Activated T-helper 9 cell treated with anti-CD3 and anti-CD28 coated beads, Interleukin-2, amount 50 U/mL, for 16 hours (primary cell): ENCODE measurements around the gene OR2T5.
"Not testable (repeated sequence)": the region's sequence is repeated elsewhere in the genome, so short reads cannot be mapped to it uniquely, and the experiment has no call there.

Source experiments
- DNase-seq: peaks from one replicate; pipeline ENCODE4 v3.0.0-alpha.2; 2020; ENCODE audit warnings: low read depth

OR2T5 gene

DNA sequence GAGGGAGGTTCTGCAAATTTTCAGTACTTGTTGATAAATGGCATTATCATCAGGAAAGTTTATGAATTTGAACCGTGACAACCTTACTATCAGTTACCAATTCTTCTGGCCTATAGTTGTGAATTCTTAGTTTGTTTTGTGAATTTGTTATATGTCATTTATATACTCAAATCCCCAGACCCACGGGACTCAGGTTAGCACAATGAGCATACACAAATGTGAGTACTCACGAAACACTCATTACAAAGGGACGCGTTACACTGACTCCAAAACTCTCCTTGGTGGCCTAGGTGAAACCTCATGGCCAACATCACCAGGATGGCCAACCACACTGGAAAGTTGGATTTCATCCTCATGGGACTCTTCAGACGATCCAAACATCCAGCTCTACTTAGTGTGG is at the start of gene OR2T5:
TSS of gene OR2T5 (plus strand) at position 301 of the 400 bp plus-strand sequence. CDS start at position 301, 0 bp downstream.
- DNase-seq = not testable (repeated sequence)

DNA sequence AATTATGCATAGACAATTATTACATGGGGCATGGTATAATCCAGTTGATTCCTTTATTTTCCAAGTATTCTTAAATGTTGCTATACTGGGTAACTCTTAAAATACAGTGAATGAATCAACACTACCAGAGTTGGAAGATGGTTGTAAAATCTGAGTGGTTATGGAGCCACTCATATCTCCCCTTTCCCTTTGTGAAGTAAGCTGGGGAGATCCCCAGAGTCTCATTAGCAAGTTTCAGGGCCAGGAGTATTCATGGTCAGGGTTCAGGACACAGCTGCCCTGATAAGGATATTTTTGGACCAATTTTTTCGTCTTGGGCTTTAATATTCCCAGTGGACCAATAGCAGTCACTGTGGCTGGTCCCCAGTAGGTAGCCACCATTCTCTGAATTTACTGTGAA is 49.7 kb upstream of the OR2T5 start:
- DNase-seq = not testable (repeated sequence)

DNA sequence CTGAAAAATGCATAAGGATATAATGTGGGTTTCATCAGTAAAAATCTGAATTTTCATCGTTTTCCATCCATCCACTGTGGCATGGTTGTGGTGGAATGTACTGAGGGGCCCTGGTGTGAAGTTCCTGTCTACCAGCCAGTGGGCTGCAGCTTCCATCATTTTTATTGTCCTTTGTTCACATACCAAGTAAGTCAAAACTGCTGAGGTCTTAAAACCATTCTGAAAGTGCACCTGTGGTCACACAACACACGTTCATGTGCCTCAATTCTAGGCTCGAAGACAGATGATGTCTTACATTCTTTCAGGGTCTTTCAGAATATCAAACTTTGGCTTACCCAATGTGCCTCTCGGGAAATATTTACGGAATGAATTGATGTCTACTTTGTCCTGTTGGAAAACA is 49.1 kb upstream of the OR2T5 start:
- not testable (repeated sequence) for DNase-seq

DNA sequence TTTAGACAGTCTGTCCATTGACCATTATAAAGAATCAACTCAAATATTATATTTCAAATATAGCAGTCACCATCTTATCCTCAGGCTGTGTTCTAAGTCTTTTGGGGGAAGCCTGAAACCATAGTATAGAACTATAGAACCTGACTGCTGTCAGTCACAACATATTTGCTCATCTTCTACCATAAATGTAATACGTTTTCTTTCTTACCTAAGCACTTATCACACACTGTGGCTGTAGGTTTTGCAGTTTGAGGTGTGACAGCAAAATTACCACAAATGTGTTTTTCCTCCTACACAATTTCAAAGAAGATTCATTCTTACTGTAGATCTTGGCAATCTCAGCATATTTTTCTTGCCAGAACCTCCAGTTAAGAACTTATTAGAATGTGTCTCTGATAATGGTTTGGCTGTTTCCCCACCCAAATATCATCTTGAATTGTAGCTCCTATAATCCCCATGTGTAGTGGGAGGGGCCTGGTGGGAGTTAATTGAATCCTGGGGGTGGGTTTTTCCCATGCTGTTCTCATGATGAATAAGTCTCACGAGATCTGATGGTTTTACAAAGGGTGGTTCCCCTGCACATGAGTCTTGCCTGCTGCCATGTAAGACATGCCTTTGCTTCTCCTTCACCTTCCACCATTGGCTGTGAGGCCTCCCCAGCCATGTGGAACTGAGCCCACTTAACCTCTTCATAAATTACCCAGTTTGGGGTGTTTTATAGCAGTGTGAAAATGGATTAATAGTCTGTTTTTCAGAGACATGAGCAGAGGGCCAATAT is 45.7 kb upstream of the OR2T5 start:
- not testable (repeated sequence) for DNase-seq

GRCh38 chr1:248444603-248445002 is 43.8 kb upstream of the OR2T5 start:
- DNase-seq = not testable (repeated sequence)

GRCh38 chr1:248445399-248445798 is 43.0 kb upstream of the OR2T5 start, which contains the start of gene OR2T2:
Gene OR2T2, plus strand, starts transcription at chr1:248445637. Its CDS starts 7,161 bp downstream, at chr1:248452798.
- DNase-seq = not testable (repeated sequence)

GRCh38 chr1:248448409-248449074 is 39.8 kb upstream of the OR2T5 start:
- not testable (repeated sequence) for DNase-seq

- DNase-seq = not testable (repeated sequence)
These were observed 38.4 kb upstream of the OR2T5 start for GRCh38 chr1:248449821-248450465.

DNA sequence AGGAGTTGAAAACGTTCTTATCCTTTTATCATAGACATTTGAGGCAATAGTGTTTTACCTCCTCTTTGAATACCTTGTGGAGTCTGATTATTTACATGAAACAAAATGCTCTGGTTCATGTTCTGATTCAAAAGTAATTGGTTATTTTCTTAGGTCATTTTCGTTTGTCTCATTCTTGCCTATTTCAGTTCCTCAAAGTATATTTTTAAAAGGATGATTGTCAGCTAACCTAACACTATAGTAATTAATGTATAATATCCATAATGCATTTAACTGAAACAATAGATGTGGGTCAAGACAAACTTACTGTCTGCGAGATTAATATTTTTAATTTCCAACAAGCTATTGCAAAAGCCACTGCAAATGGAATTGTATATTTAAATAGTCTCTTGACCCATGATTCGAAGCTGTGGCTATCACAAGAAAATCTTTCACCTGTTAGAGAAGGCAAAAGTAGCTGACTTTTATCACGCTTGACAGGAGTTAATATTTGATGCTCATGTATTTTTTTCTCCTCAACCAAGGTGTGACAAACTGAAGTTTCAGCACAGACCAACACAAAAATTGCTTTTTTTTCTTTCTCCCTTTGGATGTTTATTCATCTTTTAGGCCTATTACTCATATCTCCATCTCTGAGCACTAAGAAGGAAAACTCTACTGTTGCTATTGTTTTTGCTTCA is 37.8 kb upstream of the OR2T5 start:
- DNase-seq = not testable (repeated sequence)

DNA sequence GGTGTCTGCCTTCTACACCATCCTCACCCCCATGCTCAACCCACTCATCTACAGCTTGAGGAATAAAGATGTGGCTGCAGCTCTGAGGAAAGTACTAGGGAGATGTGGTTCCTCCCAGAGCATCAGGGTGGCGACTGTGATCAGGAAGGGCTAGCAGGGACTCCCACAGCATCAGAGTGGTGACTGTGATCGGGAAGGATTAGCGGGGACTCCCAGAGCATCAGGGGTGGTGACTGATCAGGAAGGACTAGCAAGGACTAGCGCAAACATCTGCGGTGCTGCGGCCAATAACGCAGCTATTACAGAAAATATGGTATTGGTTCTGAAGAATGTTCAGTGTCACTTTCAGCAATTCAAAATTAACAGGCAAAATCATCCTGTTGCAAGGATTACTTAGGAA is 34.8 kb upstream of the OR2T5 start:
- DNase-seq = not testable (repeated sequence)

DNA sequence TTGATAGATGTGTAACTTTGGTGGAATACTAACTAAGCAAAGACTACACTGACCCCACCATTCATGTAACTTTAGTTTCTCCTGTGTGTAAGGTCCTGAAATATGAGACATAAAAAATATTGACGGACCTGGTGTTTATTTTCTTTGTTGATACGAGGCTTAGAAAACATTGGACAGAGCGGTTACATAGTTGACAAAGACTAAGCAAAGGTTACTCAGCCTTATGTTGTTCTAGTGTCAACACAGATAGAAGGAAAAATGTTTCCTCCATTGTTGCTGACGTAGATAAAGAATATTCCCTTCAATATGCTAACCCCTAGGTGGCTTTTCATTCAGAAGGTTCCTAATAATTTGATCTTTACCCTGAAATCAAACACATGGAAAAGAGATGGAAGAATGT is 33.3 kb upstream of the OR2T5 start:
- not testable (repeated sequence) for DNase-seq

- not testable (repeated sequence) for DNase-seq
These were observed 31.8 kb upstream of the OR2T5 start for GRCh38 chr1:248456635-248457034.

GRCh38 chr1:248459117-248459516 is 29.3 kb upstream of the OR2T5 start:
- not testable (repeated sequence) for DNase-seq

DNA sequence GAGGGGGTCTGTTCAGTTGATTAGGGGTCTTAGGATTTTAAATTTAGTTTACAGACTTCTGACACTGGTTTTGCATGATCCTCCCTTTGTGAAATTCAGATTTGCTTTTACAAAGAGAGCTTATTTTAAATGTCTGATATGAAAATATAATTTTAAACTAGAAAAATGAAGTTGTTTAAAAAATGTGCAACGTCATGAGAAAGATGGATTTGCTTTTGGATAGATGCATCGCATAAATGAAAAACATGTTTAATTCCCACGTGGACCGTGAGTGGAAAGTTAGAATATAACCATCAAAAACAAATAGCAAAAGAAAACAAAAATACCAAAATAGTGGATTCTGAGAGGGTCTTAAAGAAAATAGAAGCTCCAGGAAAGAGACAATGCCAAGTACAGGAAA is 17.2 kb upstream of the OR2T5 start:
- no peak for DNase-seq

DNA sequence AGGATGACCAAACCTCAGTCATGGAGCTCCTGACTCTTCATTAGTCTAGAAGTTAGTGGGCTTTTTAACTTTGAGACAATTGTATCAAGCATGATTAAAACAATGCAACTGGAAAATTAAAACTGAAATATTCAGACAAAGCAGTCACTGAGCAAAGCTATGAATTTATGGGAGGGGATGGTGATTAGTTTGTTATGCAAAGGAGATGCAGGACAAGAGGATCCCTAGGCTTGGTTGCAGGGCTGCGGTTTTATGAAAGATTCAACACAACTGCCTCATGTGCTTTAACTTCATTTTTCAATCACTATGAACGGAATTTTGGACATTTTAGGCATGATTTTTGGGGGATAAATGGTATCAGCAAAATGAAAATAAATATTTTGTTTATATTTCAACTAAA is 16.3 kb upstream of the OR2T5 start:
- DNase-seq = not testable (repeated sequence)

- DNase-seq = not testable (repeated sequence)
These were observed 15.3 kb upstream of the OR2T5 start, which contains the start of gene OR2T3 for GRCh38 chr1:248473051-248473450. Gene OR2T3, plus strand, starts transcription at chr1:248473351. Its CDS starts 0 bp downstream, at chr1:248473351.

GRCh38 chr1:248475660-248476059 is 12.7 kb upstream of the OR2T5 start:
- DNase-seq = not testable (repeated sequence)

DNA sequence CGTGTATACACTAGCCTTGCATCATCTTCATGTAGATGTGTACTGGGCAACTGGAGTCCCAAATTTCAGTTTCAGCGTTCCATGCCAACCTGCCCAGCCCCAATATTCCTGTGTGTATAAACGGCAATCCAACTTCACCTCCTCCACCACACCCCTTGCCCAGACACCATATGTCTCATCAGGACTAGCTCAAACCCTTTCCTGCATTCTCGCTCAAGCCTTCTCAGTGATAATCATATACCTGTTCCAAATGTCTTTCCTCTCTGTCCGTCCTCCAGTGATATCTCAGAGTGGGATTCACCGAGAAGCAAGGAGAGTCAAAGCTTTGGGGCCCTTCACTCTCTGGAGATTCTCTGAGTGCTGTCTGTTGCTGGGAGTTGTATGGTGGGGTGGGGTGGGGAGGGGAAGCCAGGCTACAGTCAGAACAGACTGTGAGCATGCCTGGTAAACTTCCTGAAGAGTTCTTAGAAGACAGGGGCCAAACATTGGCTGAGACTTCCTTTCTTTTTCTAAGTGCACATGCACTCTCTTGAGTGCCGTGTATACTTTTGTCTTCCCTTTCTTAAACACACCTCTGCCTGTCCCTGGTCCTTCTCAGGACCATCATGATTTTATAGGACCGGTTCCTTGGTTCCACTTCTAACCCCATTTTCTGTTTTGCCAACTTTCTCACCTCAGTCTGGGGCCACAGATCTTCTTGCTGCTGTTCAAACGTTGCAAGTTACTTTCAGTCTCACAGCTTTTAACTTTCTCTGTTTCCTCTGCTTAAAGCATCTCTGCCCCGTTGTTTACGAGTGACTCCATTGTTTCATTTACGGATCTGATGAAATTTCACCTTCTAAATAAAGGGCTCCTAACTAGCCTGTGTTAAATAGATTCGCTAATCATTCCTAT is 6.5 kb upstream of the OR2T5 start:
- DNase-seq = not testable (repeated sequence)

GRCh38 chr1:248496661-248497060 is 8.3 kb downstream of the OR2T5 start:
- DNase-seq = not testable (repeated sequence)

- DNase-seq = not testable (repeated sequence)
These were observed 12.1 kb downstream of the OR2T5 start for GRCh38 chr1:248500305-248501035.
